ENCODE data around the gene CERS6. TPM values are rescaled to one million over a fixed set of nuclear protein-coding genes. Genes with fewer than 3 reads are reported as not detected.
"Not testable (repeated sequence)": the region's sequence is repeated elsewhere in the genome, so short reads cannot be mapped to it uniquely, and the experiment has no call there.

Gene CERS6
- polyA plus RNA-seq, 12 donors, result 38.2 to 59.2 (median 48.9) TPM; not detected in 1

- no peak for DNase-seq
These were observed 10.2 kb downstream of the CERS6 start for GRCh38 chr2:168466190-168466737.

- DNase-seq, result no peak
These were observed 10.9 kb downstream of the CERS6 start for GRCh38 chr2:168466834-168467565.

GRCh38 chr2:168467729-168468128, 11.7 kb downstream of the CERS6 start:
- no peak for DNase-seq

GRCh38 chr2:168468354-168468753, 12.3 kb downstream of the CERS6 start:
- DNase-seq, result no peak

GRCh38 chr2:168469281-168469988, 13.4 kb downstream of the CERS6 start:
- DNase-seq, result no peak

- DNase-seq, result no peak
These were observed 14.5 kb downstream of the CERS6 start for GRCh38 chr2:168470320-168471162.

GRCh38 chr2:168471163-168471475, 15.0 kb downstream of the CERS6 start:
- DNase-seq, result no peak

- no peak for DNase-seq
These were observed 19.6 kb downstream of the CERS6 start for GRCh38 chr2:168475636-168476035.

GRCh38 chr2:168478206-168478605, 22.1 kb downstream of the CERS6 start:
- DNase-seq, result no peak

- DNase-seq, result no peak
These were observed 24.3 kb downstream of the CERS6 start for GRCh38 chr2:168480356-168480755.

GRCh38 chr2:168480825-168481585, 24.9 kb downstream of the CERS6 start:
- no peak for DNase-seq

- DNase-seq, result no peak
These were observed 26.2 kb downstream of the CERS6 start for GRCh38 chr2:168482269-168482668.

GRCh38 chr2:168482952-168483831, 27.1 kb downstream of the CERS6 start:
- DNase-seq, result no peak

GRCh38 chr2:168486477-168486876, 30.4 kb downstream of the CERS6 start:
- no peak for DNase-seq

GRCh38 chr2:168490015-168490874, 34.2 kb downstream of the CERS6 start:
- DNase-seq, result no peak

- no peak for DNase-seq
These were observed 35.0 kb downstream of the CERS6 start for GRCh38 chr2:168490946-168491605.

- not testable (repeated sequence) for DNase-seq
These were observed 35.7 kb downstream of the CERS6 start for GRCh38 chr2:168491728-168492127.

- not testable (repeated sequence) for DNase-seq
These were observed 37.1 kb downstream of the CERS6 start for GRCh38 chr2:168493219-168493618.

GRCh38 chr2:168494190-168494711, 38.2 kb downstream of the CERS6 start:
- no peak for DNase-seq

Measured in muscle of arm (tissue), 12 donors.